Activated CD8-positive, alpha-beta memory T cell treated with anti-CD3 and anti-CD28 coated beads, Interleukin-2, amount 50 U/mL, for 4 hours (primary cell): Measurements from ENCODE around the gene KRT33A.
A peak's percentile ranks its signal among the peaks of the same experiment; 100 is the strongest.
"Not testable (repeated sequence)": the region's sequence is repeated elsewhere in the genome, so short reads cannot be mapped to it uniquely, and the experiment has no call there.

Experiments used
- DNase-seq: peaks from one replicate; pipeline ENCODE4 v3.0.0-alpha.2; 2020

Gene KRT33A

DNA sequence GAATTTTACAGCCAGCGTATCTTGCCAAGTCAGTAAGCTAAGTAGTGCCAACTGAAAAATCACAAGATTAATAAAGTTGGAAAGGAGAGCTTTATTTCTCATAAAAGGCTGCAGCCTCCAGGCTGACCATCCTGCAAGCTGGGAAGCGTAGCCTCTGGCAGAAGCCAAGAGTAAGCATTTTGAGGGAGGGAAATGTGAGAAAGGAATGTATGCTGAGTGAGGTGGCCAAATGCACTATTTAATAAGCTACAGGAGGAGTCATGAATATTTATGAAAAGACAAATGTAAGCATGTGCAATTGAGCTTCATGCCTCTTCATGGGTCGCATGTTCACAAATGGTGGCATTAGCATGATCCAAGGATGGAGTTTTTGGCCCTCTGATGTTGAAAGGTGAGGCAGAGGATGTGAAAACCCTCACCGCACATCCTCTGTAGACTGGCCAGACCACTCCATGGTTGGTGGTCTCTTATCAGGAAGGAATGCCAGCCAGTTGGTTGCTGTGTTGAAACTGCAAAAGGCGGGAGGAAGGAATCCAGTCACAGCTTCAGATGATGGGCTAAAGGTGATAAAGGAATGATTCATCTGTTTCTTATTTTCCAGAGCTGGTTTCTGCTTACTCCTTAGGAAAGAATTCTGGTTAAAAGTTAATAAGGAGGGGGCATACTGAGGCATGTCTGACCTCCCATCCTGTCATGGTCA, 9.8 kb upstream of the KRT33A start:
- no peak for DNase-seq

DNA sequence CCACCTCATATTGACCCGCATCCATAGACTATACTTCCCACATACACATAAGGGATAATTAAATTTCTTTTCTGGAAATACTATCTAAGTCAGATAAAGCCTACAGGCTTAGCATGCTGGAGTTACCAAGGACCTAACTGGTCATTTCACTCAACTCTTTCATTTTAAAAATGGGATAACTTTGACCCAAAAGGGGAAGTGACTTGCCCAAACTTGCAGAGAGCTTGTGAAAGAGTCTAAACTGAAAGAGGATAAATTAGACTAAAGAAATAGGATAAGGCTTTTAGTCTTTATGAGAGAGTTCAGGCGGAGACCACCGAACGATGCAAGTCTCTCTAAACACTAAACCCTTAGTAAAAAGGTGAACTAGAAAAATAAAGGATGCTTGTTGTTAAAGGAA, 3.9 kb upstream of the KRT33A start:
- DNase-seq = no peak

GRCh38 chr17:41352597-41353366, 2.2 kb upstream of the KRT33A start:
- no peak for DNase-seq

DNA sequence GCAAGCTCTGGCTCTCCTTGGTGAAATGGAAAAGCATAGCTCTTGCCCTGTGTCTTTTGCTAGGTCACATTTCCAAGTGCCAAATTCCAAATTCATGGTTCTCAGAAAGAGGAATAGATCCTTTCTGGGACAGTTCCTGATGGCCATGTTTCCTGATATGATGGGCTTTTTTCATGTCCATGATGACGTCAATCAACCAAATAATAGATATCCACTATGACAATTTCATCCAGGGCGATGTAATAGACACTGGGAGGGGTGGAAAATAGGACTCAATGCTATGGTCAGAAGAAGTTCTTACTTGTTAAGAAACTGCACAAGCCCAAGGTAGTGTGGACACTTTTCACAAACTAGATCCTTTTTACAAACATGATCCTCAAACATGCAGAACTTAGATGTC, 549 bp upstream of the KRT33A start:
- DNase-seq = no peak

DNA sequence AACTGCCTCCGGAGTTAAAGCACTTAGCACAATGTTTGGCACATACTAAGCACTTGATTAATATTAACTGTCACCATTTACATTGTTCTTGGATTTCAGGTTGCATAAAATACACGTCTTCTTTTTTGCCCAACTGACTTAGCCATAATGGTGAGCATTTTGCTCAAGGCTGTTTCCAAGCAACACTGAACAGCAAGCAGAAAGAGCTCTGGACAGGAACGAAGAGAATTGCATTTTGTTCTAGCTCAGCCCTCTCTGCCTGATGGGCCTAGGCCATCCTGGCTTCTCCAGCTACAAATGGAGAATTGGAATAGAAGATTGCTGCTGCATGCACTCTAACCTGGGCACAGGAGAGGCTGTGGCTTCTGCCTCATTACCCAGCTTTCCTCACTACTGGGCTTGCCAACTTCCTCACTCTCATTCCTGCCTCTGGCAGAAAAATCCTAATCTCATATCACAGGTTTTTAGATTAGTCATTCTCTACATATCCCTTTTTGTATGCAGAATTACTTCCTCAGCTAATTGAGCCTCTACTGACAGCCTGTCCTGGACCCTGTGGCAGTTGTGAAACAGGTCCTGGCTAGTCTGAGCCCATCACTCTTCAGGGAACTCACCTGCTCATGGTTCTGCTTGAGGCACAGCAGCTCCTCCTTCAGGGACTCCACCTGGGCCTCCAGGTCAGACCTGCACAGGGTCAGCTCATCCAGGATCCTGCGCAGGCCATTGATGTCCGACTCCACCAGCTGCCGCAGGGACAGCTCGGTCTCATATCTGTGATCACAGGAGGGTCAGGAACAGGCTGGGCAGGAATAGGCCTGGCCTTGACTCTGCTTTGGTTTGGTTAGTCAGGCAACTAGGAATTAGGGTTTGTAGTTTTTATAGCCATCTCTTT, 2.5 kb downstream of the KRT33A start:
- no peak for DNase-seq

GRCh38 chr17:41346421-41346820, 4.2 kb downstream of the KRT33A start:
- not testable (repeated sequence) for DNase-seq

DNA sequence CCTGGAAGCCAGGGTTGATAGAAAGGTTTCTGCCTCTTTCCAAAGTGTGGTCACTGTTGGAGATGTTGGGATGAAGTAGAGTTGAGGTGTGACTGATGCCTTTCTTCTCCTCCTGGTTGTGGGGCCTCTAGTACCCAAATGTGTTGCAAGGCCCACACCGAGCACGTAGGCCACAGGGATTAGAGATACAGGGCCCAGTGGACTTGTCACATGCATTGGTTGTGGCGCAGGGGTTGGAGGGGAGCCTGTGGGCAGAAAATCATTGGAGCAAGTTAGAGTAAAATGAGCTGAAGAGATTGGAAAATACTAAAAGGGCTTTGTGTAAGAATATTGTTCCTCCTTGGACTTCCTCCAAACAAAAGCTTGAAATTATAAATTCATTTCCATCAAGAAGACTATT, 4.6 kb downstream of the KRT33A start:
- no peak for DNase-seq

GRCh38 chr17:41343029-41343428, 7.6 kb downstream of the KRT33A start:
- no peak for DNase-seq

- DNase-seq = peak; percentile 39
Observed at GRCh38 chr17:41340934-41341861, 9.4 kb downstream of the KRT33A start.

DNA sequence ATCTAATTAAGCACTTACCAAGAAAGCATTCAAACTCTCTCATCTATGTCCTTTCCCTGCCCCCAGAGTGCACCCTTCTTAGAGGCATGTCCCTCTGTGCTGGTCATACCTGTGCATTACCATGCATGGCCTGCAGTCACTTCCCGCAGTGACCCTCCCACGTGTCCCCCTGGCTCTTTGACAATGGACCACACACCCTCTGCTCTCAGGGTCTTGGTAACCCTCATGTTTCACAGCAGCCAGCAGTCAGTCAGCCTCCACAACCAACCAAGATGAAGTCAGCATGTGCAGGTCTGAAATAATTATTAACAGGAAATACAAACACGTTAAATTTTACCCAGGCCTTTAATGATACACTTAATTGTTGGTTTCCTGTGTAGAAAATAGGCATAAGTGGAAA, 10.1 kb downstream of the KRT33A start:
- DNase-seq = no peak

- DNase-seq = no peak
Observed at GRCh38 chr17:41339571-41340172, 11.0 kb downstream of the KRT33A start.

DNA sequence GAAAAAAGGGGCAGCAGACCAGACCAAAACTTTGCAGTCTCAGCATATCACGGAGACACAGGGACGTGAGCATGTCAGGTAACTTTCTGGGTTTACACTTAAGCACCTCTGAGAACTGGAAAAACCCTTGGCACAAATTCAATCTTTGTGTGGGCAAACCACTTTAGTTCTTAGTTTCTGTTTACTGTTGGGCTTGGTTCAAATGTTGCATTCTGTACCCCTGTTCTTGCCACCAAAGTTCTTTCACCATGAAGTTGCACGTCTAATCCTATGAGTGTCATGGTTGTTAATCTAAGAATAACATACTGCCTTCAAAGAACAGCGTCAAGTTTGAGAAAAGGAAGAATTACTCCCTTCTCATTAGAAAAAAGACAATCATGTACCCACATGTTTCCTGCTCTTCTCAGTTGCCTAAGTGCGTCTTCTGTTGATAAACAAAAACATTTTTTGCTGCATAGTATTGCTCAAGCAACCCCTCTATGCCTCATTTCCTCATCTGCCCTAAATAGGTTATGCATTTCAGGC, 11.6 kb downstream of the KRT33A start:
- no peak for DNase-seq

DNA sequence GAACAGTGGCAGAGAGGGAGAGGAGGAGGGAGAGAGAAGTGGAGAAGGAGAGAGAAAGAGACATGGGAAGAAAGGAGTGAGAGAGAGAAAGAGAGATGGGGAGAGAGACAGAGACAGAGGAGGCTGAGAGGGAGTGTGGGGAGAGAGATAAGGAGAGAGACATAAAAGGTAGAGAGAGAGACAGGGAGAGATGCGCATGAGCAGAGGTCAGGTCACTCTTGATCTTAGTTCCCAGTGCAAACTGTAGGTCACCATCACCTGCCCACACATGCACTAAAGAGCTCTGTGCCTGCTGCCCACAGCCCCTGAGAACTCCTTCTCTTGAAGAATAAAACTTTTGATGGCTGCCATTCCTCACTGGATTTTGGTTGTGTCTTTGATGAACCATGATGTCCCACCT, 14.9 kb downstream of the KRT33A start:
- DNase-seq = no peak

DNA sequence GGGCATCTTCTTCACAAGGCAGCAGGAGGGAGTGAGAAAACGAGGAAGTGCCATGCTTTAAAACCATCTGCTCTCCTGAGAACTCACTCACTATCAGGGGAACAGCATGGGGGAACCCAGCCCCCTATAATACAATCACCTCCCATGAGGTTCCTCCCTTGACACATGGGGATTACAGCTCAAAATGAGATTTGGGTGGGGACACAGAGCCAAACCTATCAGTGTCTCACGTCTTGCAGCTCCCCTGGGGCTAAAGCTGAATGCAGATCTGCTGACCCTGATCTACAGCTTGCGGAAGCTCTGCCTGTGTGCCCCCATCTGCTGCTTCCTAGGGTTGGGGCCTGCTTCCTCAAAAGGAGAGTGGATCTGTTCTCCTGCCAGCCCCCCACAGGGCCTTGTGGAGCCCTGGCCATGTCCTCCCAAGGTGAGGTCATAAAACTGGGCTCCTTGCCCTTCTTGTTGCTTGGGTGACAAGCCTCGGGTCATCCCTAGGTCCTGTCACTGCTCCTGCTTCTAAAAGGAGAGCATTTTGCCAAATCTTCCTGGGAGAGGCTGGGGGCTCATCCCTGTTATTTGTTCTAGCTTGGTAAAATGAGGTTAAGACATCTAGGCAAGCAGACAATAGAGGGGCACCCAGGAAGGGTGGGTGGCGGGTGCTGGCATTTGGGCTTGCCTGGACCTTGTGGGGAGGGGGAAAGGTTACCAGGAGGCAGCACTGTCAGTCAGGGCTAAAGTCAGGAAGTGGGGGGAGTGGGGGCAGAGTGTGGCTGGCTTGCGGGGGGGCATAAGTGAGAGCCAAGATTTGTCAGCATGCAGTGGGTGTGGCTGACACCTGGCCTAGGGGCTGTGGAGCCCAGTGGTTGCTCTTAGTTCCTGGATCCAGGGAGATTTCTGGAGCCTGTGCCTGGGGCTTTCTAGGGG, 16.0 kb downstream of the KRT33A start:
- DNase-seq = no peak

- no peak for DNase-seq
Observed at GRCh38 chr17:41333836-41334235, 16.8 kb downstream of the KRT33A start.

- DNase-seq = no peak
Observed at GRCh38 chr17:41333098-41333497, 17.5 kb downstream of the KRT33A start.

- no peak for DNase-seq
Observed at GRCh38 chr17:41332239-41332638, 18.4 kb downstream of the KRT33A start.

- no peak for DNase-seq
Observed at GRCh38 chr17:41331606-41332005, 19.0 kb downstream of the KRT33A start.

GRCh38 chr17:41329279-41329948, 21.2 kb downstream of the KRT33A start:
- DNase-seq = no peak

DNA sequence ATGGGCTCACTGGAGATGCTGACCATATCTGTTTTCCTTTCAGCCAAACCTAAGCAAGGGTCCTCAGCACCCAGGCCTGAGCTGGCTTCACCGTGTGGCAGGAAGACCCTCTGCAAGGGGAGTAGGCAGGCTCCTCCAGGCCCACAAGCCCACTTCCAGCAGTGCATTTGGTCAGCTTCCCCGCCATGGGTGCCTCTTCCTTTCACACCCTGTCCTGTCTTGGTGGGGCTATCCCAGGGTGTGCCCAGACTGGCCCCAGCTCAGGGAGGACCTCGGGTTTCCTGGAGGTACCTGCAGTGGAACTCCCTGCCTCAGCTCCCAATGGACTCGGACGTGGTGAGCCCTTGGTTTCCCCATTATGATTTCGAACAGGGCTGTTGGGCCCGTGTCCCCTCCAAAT, 22.4 kb downstream of the KRT33A start:
- DNase-seq = no peak
